Fibroblast of lung (primary cell): ENCODE results near the gene CFAP410. TPM values are rescaled to one million over a fixed set of nuclear protein-coding genes. Genes with fewer than 3 reads are reported as not detected.

Experiments
- DNase-seq, 2 donors: peaks; one replicate each; pipeline versions ENCODE4 v3.0.0 to v3.0.0-alpha.2; 2010; ENCODE audit warnings: low read depth in 2 of 2
- H2AFZ ChIP-seq: 2 replicates; pipeline ENCODE4 v1.5.1; 2012; ENCODE audit warnings: low read length, control low read depth, inconsistent platforms
- H3K27ac ChIP-seq: 2 replicates; pipeline ENCODE4 v1.5.1; 2011; ENCODE audit warnings: low read length, control low read depth; ENCODE audit not compliant: insufficient read depth
- H3K27me3 ChIP-seq: 2 replicates; pipeline ENCODE4 v1.5.1; 2011; ENCODE audit warnings: mild to moderate bottlenecking, low read length; ENCODE audit not compliant: control insufficient read depth, insufficient read depth
- H3K36me3 ChIP-seq: 2 replicates; pipeline ENCODE4 v1.5.1; 2011; ENCODE audit warnings: low read length; ENCODE audit not compliant: control insufficient read depth, insufficient read depth
- H3K4me1 ChIP-seq: 2 replicates; pipeline ENCODE4 v1.5.1; 2011; ENCODE audit warnings: low read length; ENCODE audit not compliant: control insufficient read depth, insufficient read depth; ENCODE audit errors: extremely low read depth
- H3K4me2 ChIP-seq: 2 replicates; pipeline ENCODE4 v1.5.1; 2011; ENCODE audit warnings: low read length, control low read depth; ENCODE audit not compliant: insufficient read depth; ENCODE audit errors: extremely low read depth
- H3K4me3 ChIP-seq, 4 experiments: fragments of 200-600 bp in 1 of 4; sonication (generic) in 1 of 4; replicated peaks in 1 of 4; 2 replicates each; pipeline ENCODE4 v1.5.1; 2011 to 2016; ENCODE audit warnings: low read length in 4 of 4, low read depth in 3 of 4, mild to moderate bottlenecking in 3 of 4, control low read depth in 2 of 4, inconsistent platforms in 1 of 4, mixed read lengths in 1 of 4; ENCODE audit not compliant: insufficient read depth in 1 of 4; ENCODE audit errors: control extremely low read depth in 1 of 4
- H3K79me2 ChIP-seq: 2 replicates; pipeline ENCODE4 v1.5.1; 2012; ENCODE audit warnings: mild to moderate bottlenecking, low read length, inconsistent platforms; ENCODE audit not compliant: control insufficient read depth, insufficient read depth
- H3K9ac ChIP-seq: 2 replicates; pipeline ENCODE4 v1.5.1; 2011; ENCODE audit warnings: mild to moderate bottlenecking, low read length, control low read depth; ENCODE audit not compliant: insufficient read depth
- H3K9me3 ChIP-seq: 2 replicates; pipeline ENCODE4 v1.5.1; 2012; ENCODE audit warnings: low read depth, low read length; ENCODE audit not compliant: control insufficient read depth, insufficient read depth
- H4K20me1 ChIP-seq: 2 replicates; pipeline ENCODE4 v1.5.1; 2011; ENCODE audit warnings: low read length; ENCODE audit not compliant: control insufficient read depth, insufficient read depth; ENCODE audit errors: extremely low read depth
- CTCF ChIP-seq, 2 donors: IDR thresholded peaks in 1 of 2; conservative IDR thresholded peaks in 1 of 2; 1 replicate in 1 of 2; 2 replicates in 1 of 2; pipeline ENCODE4 v1.5.1; 2011 to 2012; ENCODE audit warnings: low read length in 2 of 2, control low read depth in 1 of 2, inconsistent platforms in 1 of 2, low read depth in 1 of 2, mild to moderate bottlenecking in 1 of 2
- EZH2 ChIP-seq: IDR thresholded peaks from 2 replicates; pipeline ENCODE4 v1.5.1; 2012; ENCODE audit warnings: low read length, control low read depth, mild to moderate bottlenecking; ENCODE audit errors: missing control alignments
- polyA plus RNA-seq, 2 donors: library from polyadenylated mRNA; depleted of rRNA in 1 of 2; stranded (reverse) in 1 of 2; unstranded in 1 of 2; fragments of >200 nt; gene quantifications; 2 replicates each; pipeline ENCODE4 v1.2.1, GENCODE V29; 2011 to 2012; ENCODE audit warnings: missing spikeins in 1 of 2
- total RNA-seq: library from RNA; depleted of rRNA; stranded (reverse); fragments of >200 nt; gene quantifications from 2 replicates; pipeline ENCODE4 v1.2.1, GENCODE V29; 2014

The CFAP410 gene
- total and polyA plus RNA-seq, 2 donors (not counting 1 experiment from before 2014, with no cell fraction given), result 4.9 to 7.1 TPM

- H3K9me3 ChIP-seq, result no peaks in the 10 kb centered on the region
- H3K4me3 ChIP-seq, result no peak overlapping the region
- no peaks in the 10 kb centered on the region for H3K79me2 ChIP-seq
- no peak for DNase-seq
- H2AFZ ChIP-seq, result no peak overlapping the region
- no peak overlapping the region for H3K4me2 ChIP-seq
- H3K9ac ChIP-seq, result no peak overlapping the region
- H3K27me3 ChIP-seq, result no peaks in the 10 kb centered on the region
- TF ChIP-seq CTCF (conservative IDR thresholded peaks at IDR 0.05 in 1 of 2, IDR thresholded peaks at IDR 0.05 in 1 of 2; ENCODE audit: low read depth in 1 of 2, low read length in 2 of 2) (no peak), EZH2 (no peak)
- no peaks in the 10 kb centered on the region for H3K36me3 ChIP-seq
- H3K27ac ChIP-seq, result no peak overlapping the region
- no peaks in the 10 kb centered on the region for H4K20me1 ChIP-seq
- no peaks in the 10 kb centered on the region for H3K4me1 ChIP-seq
Observed at GRCh38 chr21:44379991-44380865, 41.0 kb upstream of the CFAP410 start.

- no peaks in the 10 kb centered on the region for H3K27me3 ChIP-seq
- TF ChIP-seq EZH2 (no peak), CTCF (conservative IDR thresholded peaks at IDR 0.05 in 1 of 2, IDR thresholded peaks at IDR 0.05 in 1 of 2; ENCODE audit: low read depth in 1 of 2, low read length in 2 of 2) (no peak)
- DNase-seq, result no peak
Observed at GRCh38 chr21:44379515-44379848, 40.3 kb upstream of the CFAP410 start.

GRCh38 chr21:44378646-44379514 is 39.7 kb upstream of the CFAP410 start:
- no peak overlapping the region for H2AFZ ChIP-seq
- no peak overlapping the region for H3K9ac ChIP-seq
- DNase-seq, result no peak
- no peak overlapping the region for H3K4me3 ChIP-seq
- H3K36me3 ChIP-seq, result no peaks in the 10 kb centered on the region
- TF ChIP-seq EZH2 (no peak), CTCF (conservative IDR thresholded peaks at IDR 0.05 in 1 of 2, IDR thresholded peaks at IDR 0.05 in 1 of 2; ENCODE audit: low read depth in 1 of 2, low read length in 2 of 2) (no peak)
- H3K79me2 ChIP-seq, result no peaks in the 10 kb centered on the region
- H3K27me3 ChIP-seq, result no peaks in the 10 kb centered on the region
- no peaks in the 10 kb centered on the region for H3K9me3 ChIP-seq
- no peak overlapping the region for H3K27ac ChIP-seq
- no peaks in the 10 kb centered on the region for H3K4me1 ChIP-seq
- H4K20me1 ChIP-seq, result no peaks in the 10 kb centered on the region
- no peak overlapping the region for H3K4me2 ChIP-seq

More at GRCh38 chr21:44379515-44379848, 40.3 kb upstream of the CFAP410 start:
- Histone ChIP-seq H4K20me1 (no peaks in the 10 kb centered on the region), H3K4me1 (no peaks in the 10 kb centered on the region), H2AFZ (no peak overlapping the region), H3K36me3 (no peaks in the 10 kb centered on the region), H3K9me3 (no peaks in the 10 kb centered on the region), H3K4me3 (no peak overlapping the region), H3K9ac (no peak overlapping the region), H3K79me2 (no peaks in the 10 kb centered on the region), H3K27ac (no peak overlapping the region), H3K4me2 (no peak overlapping the region)
